Epidermal melanocyte (primary cell): ENCODE results near the gene ARRDC5.
A peak's percentile ranks its signal among the peaks of the same experiment; 100 is the strongest.
"Not testable (repeated sequence)": the region's sequence is repeated elsewhere in the genome, so short reads cannot be mapped to it uniquely, and the experiment has no call there.

Experiments used
- DNase-seq: peaks from one replicate; pipeline ENCODE4 v3.0.0; 2011; ENCODE audit warnings: low spot score; ENCODE audit not compliant: insufficient read length

Gene ARRDC5

GRCh38 chr19:4902796-4903195 is at the start of gene ARRDC5:
TSS of gene ARRDC5 (minus strand) at chr19:4902896. CDS start at chr19:4902825, 71 bp downstream.
- DNase-seq: no peak

- no peak for DNase-seq
Measured at GRCh38 chr19:4951656-4952055, 49.0 kb upstream of the ARRDC5 start.

DNA sequence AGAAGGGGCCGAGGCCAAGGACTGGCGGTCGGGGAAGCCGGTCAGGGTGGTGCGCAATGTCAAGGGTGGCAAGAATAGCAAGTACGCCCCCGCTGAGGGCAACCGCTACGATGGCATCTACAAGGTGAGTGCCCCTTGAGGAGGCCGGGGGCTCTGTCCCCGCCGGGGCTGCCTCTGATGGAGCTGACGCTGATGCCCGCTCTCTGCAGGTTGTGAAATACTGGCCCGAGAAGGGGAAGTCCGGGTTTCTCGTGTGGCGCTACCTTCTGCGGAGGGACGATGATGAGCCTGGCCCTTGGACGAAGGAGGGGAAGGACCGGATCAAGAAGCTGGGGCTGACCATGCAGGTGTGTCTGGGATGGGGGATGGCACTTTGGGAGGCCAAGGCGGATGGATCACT is 48.0 kb upstream of the ARRDC5 start:
- not testable (repeated sequence) for DNase-seq

DNA sequence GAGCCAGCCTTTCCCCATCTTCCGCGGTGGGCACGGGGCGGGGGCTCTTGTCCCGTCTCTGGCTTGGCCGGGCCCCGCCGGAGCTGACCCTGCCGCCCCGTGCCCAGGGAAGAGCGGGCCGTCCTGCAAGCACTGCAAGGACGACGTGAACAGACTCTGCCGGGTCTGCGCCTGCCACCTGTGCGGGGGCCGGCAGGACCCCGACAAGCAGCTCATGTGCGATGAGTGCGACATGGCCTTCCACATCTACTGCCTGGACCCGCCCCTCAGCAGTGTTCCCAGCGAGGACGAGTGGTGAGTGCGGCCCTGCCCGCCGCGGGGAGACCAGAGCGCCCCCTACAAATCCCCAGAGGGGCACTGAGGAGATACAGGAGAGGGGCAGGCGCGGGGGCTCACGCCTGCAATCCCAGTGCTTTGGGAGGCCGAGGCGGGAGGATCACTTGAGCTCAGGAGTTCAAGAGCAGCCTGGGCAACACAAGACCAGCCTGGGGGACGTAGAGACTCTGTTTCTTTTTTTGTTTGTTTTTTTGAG is 39.0 kb upstream of the ARRDC5 start:
- not testable (repeated sequence) for DNase-seq

- DNase-seq: no peak
Measured at GRCh38 chr19:4939466-4939865, 36.8 kb upstream of the ARRDC5 start.

GRCh38 chr19:4938461-4938860 is 35.8 kb upstream of the ARRDC5 start:
- not testable (repeated sequence) for DNase-seq

DNA sequence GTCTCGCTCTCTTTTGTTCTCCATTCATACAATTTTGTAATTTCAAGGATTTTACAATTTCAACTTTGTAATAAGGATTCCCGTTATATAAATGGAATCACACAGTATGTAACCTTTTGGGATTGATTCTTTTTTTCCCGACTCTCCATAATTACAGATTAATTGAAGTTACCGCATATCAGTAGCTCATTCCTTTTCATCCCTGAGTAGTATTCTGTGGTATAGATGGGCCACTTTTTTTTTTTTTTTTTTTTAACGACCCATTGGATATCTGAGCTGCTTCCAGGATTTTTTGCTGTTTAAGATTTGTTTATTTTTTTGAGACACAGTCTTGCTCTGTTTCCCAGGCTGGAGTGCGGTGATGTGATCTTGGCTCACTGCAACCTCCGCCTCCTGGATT is 34.4 kb upstream of the ARRDC5 start:
- no peak for DNase-seq

GRCh38 chr19:4935444-4935843 is 32.7 kb upstream of the ARRDC5 start:
- no peak for DNase-seq

GRCh38 chr19:4933528-4933927 is 30.8 kb upstream of the ARRDC5 start:
- DNase-seq: no peak

DNA sequence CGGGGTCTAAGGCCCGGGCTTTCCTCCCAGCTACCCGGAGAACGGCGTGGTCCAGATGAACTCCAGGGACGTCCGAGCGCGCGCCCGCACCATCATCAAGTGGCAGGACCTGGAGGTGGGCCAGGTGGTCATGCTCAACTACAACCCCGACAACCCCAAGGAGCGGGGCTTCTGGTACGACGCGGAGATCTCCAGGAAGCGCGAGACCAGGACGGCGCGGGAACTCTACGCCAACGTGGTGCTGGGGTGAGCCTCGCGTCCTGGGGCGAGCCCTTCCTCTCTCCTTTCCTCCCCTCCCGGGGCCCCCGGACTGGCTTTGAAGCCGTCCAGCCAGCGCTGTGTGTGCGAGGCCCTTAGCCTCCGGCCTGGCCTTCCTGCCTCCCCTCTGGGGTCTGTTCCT is 30.0 kb upstream of the ARRDC5 start:
- no peak for DNase-seq

DNA sequence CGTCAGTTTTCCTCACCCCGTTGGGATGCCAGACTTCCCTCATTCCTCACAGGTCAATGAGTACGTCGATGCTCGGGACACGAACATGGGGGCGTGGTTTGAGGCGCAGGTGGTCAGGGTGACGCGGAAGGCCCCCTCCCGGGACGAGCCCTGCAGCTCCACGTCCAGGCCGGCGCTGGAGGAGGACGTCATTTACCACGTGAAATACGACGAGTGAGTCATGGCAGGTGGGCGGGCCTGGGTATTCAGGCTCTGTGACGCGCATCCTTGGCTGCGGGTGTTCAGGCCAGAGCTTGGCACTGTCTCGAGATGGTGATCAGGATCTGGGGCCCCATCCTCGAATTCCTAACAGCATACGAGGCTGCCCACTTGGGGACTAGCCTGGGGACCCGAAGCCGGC is 28.0 kb upstream of the ARRDC5 start:
- DNase-seq: no peak

DNA sequence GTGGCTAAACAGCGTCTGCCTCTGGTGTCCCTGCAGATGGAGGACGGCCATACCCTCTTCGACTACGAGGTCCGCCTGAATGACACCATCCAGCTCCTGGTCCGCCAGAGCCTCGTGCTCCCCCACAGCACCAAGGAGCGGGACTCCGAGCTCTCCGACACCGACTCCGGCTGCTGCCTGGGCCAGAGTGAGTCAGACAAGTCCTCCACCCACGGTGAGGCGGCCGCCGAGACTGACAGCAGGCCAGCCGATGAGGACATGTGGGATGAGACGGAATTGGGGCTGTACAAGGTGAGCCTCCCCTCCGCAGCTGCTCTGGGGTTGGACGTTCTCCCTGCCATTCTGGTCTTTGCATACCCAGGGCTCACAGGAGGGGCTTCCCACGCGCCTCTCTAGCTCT is 26.5 kb upstream of the ARRDC5 start:
- DNase-seq: no peak

GRCh38 chr19:4923276-4923747 is 20.6 kb upstream of the ARRDC5 start:
- no peak for DNase-seq

DNA sequence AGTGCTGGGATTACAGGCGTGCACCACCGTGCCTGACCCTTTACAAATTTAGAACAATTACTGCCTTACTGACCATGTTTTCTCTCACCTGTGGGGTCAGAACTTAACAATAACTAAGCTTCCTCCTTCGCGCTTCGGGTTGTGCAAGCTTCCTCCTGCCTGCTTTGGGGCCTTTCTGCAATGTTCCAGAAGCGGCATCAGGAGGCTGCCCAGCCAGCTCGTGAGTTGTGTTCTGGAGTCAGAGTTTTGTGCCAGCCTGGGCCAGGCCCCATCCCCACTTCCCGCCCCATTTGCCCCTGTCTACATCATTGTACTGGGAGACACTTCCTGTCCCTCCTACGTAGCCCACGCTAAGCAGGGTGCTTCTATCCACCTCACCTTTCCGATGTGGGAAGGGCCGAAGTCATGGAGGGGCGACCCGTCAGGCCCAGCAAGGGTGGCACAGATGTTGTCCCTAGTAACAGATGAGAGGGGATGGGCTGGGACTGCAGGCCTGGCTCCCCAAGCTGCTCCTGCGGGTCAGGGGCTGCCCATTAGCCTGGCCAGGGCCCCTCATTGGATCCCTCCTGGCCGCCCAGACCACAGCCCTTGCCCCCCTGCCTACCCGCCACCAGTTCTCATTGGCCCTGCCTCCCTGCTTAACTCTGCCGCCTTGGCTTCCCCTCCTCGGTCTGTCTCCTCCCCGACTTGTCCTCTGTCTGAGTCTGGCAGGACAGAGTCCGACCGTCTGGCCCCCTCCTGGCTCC is 20.0 kb upstream of the ARRDC5 start:
- DNase-seq: no peak

- DNase-seq: no peak
Measured at GRCh38 chr19:4916292-4917082, 13.8 kb upstream of the ARRDC5 start.

DNA sequence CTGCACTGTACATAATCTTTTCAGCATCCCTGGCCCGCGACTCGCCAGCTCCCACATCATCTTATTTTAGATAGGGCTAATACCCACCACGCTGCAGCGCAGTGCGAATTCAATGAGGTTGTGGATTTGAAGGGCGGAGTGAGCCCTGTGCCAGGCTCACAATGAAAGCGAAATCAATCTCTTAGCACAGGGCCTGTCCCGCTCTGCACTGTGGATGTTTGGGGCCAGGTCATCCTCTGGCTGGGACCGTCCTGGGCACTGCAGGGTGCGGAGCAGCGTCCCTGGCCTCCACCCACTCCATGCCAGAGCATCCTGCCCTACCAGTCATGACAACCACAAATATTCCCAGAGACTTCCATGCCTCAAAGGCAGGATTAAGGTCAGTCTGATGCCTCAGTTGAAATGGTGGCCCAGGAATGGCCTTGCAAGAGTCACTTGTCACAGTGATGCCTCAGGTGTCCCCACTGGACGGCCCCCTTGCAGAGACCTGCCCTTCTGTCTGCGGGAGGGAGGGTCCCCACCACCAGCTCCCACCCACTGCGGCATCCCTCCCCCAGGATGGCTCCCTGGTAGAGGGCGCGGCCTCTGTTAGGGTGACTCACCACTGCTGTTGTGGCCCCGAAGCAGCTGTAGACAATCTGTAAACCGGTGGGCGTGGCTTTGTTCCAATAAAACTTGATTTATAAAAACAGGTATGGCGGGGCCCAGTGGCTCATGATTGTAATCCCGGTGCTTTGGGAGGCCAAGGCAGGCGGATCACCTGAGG is 12.2 kb upstream of the ARRDC5 start:
- peak; percentile 63 for DNase-seq

GRCh38 chr19:4913996-4914735 is 11.5 kb upstream of the ARRDC5 start:
- no peak for DNase-seq

DNA sequence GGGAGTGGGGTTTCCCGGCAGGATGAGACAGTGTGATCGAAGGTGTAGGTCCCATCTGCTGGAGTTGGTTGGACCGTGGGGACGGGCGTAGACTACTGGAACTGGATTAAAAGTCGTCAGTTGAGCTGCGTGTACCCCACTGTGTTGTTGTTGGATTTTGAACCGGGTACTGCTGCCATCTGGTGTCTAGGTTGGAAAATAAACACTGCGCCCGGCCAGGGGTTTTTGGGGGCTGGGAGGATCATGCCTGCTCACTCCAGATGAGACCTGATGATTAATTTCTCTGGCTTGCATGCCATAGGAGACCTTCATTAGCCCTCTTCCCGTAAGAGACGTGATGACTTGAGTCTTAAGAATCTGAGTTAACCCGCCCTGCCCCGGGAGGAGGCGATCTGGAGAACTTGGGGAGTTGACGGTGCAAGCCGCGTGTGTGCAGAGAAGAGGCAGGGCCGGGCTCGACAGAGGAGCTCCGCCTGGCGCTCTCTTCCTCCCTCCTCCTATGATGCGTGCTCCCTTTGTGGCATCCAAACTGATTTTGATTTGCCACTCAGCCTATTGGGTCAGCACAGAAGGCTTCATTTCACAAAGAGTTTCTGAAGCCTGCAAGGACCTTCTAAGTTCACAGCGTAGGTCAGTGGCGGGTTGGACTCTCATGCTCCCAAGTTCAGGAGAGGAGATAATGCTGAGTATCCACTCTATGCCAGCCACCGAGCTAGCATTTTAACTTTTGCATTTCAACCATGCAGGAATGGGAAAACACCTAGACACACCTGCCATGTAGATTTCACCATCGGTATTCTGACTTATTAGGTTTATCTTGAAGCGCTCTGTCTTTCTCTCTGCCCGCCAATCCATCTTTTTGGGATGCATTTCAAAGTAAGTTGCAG is 9.3 kb upstream of the ARRDC5 start:
- peak; percentile 93 for DNase-seq

DNA sequence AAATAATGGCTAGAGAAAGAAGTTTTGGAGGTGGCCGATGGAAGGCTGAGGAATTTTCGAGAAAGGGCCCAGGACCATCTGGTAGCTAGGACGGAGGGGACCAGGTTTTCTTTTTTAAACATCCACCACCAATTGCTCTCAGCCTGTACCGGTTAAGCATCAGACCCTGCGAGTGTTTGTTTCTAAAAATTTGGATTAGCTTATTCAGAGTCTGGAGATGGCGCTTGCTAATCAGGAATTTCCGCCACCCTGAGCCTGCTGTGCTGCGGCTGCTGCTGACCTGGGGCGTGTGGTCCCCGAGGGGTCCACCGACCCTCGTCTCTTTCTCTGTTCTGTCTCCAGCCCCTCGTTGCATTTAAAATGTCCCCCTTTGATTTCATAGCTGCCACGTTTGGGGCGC is 8.6 kb upstream of the ARRDC5 start:
- DNase-seq: no peak
